Ramos (cell line): ENCODE results near the gene C10orf90.

Experiments
- in situ Hi-C: fragments of 300-500 bp; cut with MboI; formaldehyde crosslinking; loops from one replicate; pipeline ENCODE4 v1.14.3; 2022; ENCODE audit warnings: low sequenced_read_pairs; ENCODE audit not compliant: unreplicated experiment

Gene C10orf90

DNA sequence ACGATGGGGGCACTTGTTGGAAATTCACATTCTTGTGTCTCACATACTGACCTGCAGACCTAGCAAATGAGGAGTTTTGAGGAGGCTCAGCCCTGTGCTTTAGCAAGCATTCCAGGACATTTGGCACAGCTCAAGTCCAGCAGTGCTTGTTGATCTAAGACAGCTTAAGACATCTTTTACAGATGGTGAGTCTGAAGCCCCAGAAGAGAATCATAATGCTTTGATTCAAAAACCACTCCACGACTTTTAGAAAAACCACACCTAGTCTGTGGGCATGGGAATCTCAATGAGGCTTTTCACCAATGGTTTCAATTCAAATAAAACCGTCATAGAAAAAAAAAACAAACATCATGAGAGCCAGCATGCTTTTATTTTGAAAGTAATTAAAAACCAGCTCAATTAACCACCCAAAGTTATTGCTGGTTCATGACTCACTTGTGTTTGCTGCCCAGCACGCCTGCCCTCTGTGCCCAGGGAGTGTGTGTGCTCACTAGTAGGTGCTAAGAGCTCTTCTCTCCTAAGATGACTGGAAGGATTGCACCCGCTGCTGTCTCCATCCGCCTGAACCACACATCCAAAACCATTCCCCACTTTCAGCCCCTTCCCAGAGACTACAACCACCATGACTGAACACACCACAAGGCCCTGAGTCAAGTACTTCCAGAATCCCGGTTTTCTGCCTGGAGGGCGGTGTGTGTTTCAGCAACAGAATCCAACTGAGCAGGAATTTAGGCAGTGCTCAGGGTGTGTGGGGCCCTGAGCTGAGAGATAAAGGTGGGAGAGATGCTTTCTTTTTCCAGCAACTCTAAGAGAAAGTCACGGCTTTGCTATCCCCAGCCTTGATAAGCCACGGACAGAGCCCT lies 152.0 kb downstream of the C10orf90 start:
- in situ Hi-C loops = loop anchor here (25.0 kb wide), 1 partner anchor 531 kb away; no protein-coding TSS in a partner anchor

- in situ Hi-C loops = loop anchor here (25.0 kb wide), 1 partner anchor 529 kb away; no protein-coding TSS in a partner anchor
Measured at GRCh38 chr10:126516515-126516914, 154.0 kb downstream of the C10orf90 start.

GRCh38 chr10:126511917-126512479 lies 158.5 kb downstream of the C10orf90 start:
- in situ Hi-C loops = loop anchor here (25.0 kb wide), 1 partner anchor 525 kb away; no protein-coding TSS in a partner anchor

DNA sequence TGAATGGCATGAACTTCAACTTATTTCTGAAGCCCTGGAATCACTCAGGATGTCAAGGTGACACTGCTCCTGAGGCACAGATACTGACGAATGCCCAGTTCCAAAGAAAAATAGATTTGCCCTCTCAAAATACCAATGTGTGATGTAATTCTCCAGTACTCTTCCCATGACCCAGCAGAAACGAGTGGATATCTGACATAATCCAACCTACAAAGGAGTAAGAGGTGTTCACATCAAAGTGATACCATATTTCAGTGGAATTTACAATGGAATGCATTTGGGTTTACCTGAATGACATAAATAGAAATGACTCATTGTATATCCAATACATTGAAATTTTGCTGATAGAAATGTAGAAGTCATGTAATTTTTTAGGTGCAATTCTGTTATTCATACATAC lies 161.3 kb downstream of the C10orf90 start:
- in situ Hi-C loops = loop anchor here (25.0 kb wide), 1 partner anchor 522 kb away; no protein-coding TSS in a partner anchor

- in situ Hi-C loops = loop anchor here (25.0 kb wide), 1 partner anchor 521 kb away; no protein-coding TSS in a partner anchor
Measured at GRCh38 chr10:126508535-126509040, 161.9 kb downstream of the C10orf90 start.

GRCh38 chr10:126504761-126505112 lies 165.8 kb downstream of the C10orf90 start:
- in situ Hi-C loops = loop anchor here (25.0 kb wide), 1 partner anchor 517 kb away; no protein-coding TSS in a partner anchor

GRCh38 chr10:126504063-126504760 lies 166.3 kb downstream of the C10orf90 start:
- in situ Hi-C loops = loop anchor here (25.0 kb wide), 1 partner anchor 517 kb away; no protein-coding TSS in a partner anchor

DNA sequence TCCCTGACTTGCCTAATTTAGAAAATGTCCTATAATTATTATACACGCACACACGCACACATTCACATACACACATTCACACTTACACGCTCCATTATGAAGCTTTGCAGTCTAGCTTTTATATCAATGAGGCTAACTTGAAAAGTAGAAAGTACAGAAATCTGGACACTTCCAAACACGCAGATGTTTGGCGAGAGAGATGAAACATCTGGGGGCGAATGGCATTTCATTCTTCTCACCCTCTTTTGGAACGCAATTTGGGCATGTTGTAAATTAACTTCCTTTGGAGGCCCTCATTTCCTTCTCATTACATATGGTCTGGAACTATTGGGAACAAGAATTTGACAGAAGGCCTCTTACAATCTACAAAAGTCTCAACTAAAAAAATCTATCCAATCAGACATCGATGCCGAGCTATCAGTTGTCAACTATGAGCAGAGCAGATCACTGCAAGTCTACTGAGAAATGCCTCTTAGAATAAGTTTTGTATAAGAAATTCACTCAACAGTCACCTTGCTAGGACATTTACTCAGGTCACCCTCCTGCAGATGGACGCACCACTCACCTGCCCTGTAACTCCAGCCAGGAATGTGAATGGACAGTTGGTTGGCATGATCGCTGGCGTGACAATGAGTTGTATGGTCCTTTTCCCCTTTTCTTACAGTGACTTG lies 167.0 kb downstream of the C10orf90 start:
- in situ Hi-C loops = loop anchor here (25.0 kb wide), 1 partner anchor 516 kb away; no protein-coding TSS in a partner anchor

DNA sequence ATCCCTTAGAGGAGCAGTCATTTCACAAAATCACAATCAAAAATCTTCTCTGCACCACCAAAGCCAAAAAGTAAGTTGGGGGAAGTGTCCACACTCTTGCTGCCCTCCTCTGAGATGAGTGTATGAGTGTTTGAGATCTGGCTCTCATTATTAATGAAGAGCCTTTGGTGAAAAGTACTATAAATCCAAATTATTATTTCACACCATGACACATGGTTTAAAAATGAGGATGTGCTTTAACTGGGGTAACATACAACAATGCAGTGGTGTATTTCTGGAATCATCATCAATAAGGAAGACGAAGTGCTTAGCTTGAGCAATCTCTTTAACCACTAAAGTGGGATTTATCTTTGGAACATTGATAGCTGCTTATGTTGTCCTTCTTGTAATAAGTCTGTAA lies 168.1 kb downstream of the C10orf90 start:
- in situ Hi-C loops = loop anchor here (25.0 kb wide), 1 partner anchor 515 kb away; no protein-coding TSS in a partner anchor

DNA sequence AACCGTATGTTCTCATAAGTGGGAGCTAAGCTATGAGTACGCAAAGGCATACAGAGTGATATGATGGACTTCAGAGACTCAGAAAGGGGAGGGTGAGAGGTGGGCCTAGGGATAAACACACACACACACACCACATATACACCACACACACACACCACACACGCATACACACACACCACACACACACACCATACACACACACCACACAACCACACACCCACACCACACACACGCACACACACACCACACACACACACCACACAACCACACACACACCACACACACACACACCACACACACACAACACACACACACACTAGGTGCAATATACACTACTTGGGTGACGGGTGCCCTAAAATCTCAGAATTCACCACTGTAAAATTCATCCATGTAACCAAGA lies 168.7 kb downstream of the C10orf90 start:
- in situ Hi-C loops = loop anchor here (25.0 kb wide), 1 partner anchor 515 kb away; no protein-coding TSS in a partner anchor

DNA sequence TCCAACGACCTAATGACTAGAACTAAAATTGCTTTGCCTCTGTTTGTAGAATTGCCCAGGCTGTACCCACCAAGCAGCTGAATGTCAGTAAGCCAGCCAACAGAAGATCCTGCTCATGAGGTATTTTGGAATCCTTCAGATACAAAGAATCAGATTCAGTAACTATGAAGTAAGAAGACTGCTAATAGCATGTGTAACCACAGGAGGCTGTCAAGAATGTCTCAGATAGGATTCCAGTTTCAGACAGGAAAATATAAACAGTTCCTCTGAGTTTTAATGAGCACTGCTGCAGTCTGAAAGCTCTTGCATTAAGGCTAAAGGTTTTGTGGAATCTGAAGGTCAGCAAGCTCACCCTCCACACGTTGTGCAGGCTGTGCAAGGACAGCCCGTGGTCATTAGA lies 169.6 kb downstream of the C10orf90 start:
- in situ Hi-C loops = loop anchor here (25.0 kb wide), 1 partner anchor 514 kb away; no protein-coding TSS in a partner anchor

- in situ Hi-C loops = loop anchor here (25.0 kb wide), 1 partner anchor 513 kb away; no protein-coding TSS in a partner anchor
Measured at GRCh38 chr10:126500185-126500584, 170.3 kb downstream of the C10orf90 start.

- in situ Hi-C loops = loop anchor here (25.0 kb wide), 1 partner anchor 512 kb away; no protein-coding TSS in a partner anchor
Measured at GRCh38 chr10:126499744-126500143, 170.7 kb downstream of the C10orf90 start.

- in situ Hi-C loops = no loop called here
Measured at GRCh38 chr10:126497672-126498071, 172.8 kb downstream of the C10orf90 start.

- in situ Hi-C loops = no loop called here
Measured at GRCh38 chr10:126496771-126497545, 173.5 kb downstream of the C10orf90 start.

DNA sequence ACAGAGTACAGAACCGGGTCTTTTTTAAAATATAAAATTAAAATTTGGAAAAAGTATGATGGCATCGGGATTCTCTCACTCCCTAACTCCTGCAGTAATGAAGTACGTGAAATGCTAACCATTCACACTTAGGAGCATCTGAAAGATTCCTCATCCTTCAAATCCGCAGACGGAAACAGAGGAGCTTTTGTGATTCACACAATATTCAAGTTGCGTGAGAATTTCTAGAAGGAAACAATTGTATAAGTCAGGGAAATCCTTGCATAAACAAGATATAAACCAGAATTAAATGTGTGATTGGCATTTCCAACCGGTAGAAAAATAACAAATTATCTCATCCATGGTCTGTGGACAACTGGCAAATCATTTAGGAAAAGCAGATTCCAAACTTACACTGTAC lies 179.0 kb downstream of the C10orf90 start:
- in situ Hi-C loops = no loop called here

GRCh38 chr10:126481181-126481580 lies 189.3 kb downstream of the C10orf90 start:
- in situ Hi-C loops = no loop called here

GRCh38 chr10:126480648-126481047 lies 189.8 kb downstream of the C10orf90 start:
- in situ Hi-C loops = no loop called here
